Epithelial cell of umbilical artery (primary cell): Measurements from ENCODE around the gene KRT7. TPM values are rescaled to one million over a fixed set of nuclear protein-coding genes. Genes with fewer than 3 reads are reported as not detected.

Experiments
- total RNA-seq: library from RNA; depleted of rRNA; stranded (reverse); fragments of >200 nt; gene quantifications from 2 replicates; pipeline ENCODE4 v1.2.3, GENCODE V29; 2014

Gene KRT7
- total RNA-seq: 33.4 and 450 TPM in 2 replicates

GRCh38 chr12:52232674-52233461, at the start of gene KRT7:
TSS of gene KRT7 (plus strand) at chr12:52233243. CDS start at chr12:52233297, 54 bp downstream.

GRCh38 chr12:52191841-52192791, 40.9 kb upstream of the KRT7 start, which contains the start of gene KRT80:
TSS of gene KRT80 (minus strand) at chr12:52192014. CDS start at chr12:52191902, 112 bp downstream.

GRCh38 chr12:52274521-52275120, 41.6 kb downstream of the KRT7 start, which contains the start of gene KRT86:
TSS of gene KRT86 (plus strand) at chr12:52274645. CDS start at chr12:52301917, 27,272 bp downstream.

GRCh38 chr12:52291267-52291935, 58.4 kb downstream of the KRT7 start, which contains the start of gene KRT81:
TSS of gene KRT81 (minus strand) at chr12:52291534. CDS start at chr12:52291465, 69 bp downstream.

Other genes starting within 250 kb of the KRT7 start
- gene TAMALIN, start 226.3 kb upstream of the KRT7 start, total RNA-seq: 35.4 and 52.0 TPM in 2 replicates
- 0.46 and 0.97 TPM in 2 replicates for gene NR4A1, start 181.8 kb upstream of the KRT7 start, total RNA-seq
- gene ATG101, start 163.3 kb upstream of the KRT7 start, total RNA-seq: 89.5 and 90.6 TPM in 2 replicates
- not detected in 2 replicates for gene SMIM41, start 153.5 kb upstream of the KRT7 start, total RNA-seq
- gene KRT80, start 41.2 kb upstream of the KRT7 start, total RNA-seq: 11.1 and 11.4 TPM in 2 replicates
- gene KRT86, start 41.4 kb downstream of the KRT7 start, total RNA-seq: 0.15 TPM in 1 of 2 replicates, not detected in the other
- gene KRT81, start 58.3 kb downstream of the KRT7 start, total RNA-seq: 0.32 TPM in 1 of 2 replicates, not detected in the other
- gene KRT83, start 88.2 kb downstream of the KRT7 start, total RNA-seq: not detected in 2 replicates
- not detected in 2 replicates for gene KRT85, start 134.2 kb downstream of the KRT7 start, total RNA-seq
- not detected in 2 replicates for gene KRT84, start 152.4 kb downstream of the KRT7 start, total RNA-seq
- not detected in 2 replicates for gene KRT82, start 173.1 kb downstream of the KRT7 start, total RNA-seq
- under 0.01 and 2.6 TPM in 2 replicates for gene KRT75, start 201.1 kb downstream of the KRT7 start, total RNA-seq
- not detected in 2 replicates for gene KRT6B, start 218.9 kb downstream of the KRT7 start, total RNA-seq
- not detected in 2 replicates for gene KRT6C, start 240.6 kb downstream of the KRT7 start, total RNA-seq